Kidney epithelial cell (primary cell): Measurements from ENCODE around the gene SYT1. TPM values are rescaled to one million over a fixed set of nuclear protein-coding genes. Genes with fewer than 3 reads are reported as not detected.

Experiments used
- DNase-seq: peaks from one replicate; pipeline ENCODE4 v3.0.0-alpha.2; 2010; ENCODE audit warnings: low read depth
- H3K27me3 ChIP-seq: 2 replicates; pipeline ENCODE4 v1.6.0; 2011; ENCODE audit warnings: low read length; ENCODE audit not compliant: control insufficient read depth, insufficient read depth
- H3K36me3 ChIP-seq: 2 replicates; pipeline ENCODE4 v1.5.1; 2011; ENCODE audit warnings: low read length; ENCODE audit not compliant: control insufficient read depth, insufficient read depth
- H3K4me3 ChIP-seq: 2 replicates; pipeline ENCODE4 v1.5.1; 2011; ENCODE audit warnings: low read depth, mild to moderate bottlenecking, control low read depth, low read length
- total RNA-seq: library from RNA; depleted of rRNA; stranded (reverse); fragments of >200 nt; gene quantifications from 2 replicates; pipeline ENCODE4 v1.2.3, GENCODE V29; 2015
- TF ChIP-seq, protein P1 (sequence below): IDR thresholded peaks from 2 replicates; pipeline ENCODE4 v1.5.1; 2011; ENCODE audit warnings: mild to moderate bottlenecking, moderate library complexity, low read length, control low read depth, inconsistent platforms; ENCODE audit not compliant: insufficient read depth, poor library complexity, severe bottlenecking

Gene SYT1
- total RNA-seq, 1 donor from 2014 or later = 7.4 TPM

- no peak overlapping the region for H3K4me3 ChIP-seq
- DNase-seq = no peak
- no peaks in the 10 kb centered on the region for H3K27me3 ChIP-seq
- TF ChIP-seq, protein P1, sequence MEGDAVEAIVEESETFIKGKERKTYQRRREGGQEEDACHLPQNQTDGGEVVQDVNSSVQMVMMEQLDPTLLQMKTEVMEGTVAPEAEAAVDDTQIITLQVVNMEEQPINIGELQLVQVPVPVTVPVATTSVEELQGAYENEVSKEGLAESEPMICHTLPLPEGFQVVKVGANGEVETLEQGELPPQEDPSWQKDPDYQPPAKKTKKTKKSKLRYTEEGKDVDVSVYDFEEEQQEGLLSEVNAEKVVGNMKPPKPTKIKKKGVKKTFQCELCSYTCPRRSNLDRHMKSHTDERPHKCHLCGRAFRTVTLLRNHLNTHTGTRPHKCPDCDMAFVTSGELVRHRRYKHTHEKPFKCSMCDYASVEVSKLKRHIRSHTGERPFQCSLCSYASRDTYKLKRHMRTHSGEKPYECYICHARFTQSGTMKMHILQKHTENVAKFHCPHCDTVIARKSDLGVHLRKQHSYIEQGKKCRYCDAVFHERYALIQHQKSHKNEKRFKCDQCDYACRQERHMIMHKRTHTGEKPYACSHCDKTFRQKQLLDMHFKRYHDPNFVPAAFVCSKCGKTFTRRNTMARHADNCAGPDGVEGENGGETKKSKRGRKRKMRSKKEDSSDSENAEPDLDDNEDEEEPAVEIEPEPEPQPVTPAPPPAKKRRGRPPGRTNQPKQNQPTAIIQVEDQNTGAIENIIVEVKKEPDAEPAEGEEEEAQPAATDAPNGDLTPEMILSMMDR = no peak
- H3K36me3 ChIP-seq = no peaks in the 10 kb centered on the region
Measured at GRCh38 chr12:79351251-79351650, 486.7 kb downstream of the SYT1 start.

- TF ChIP-seq, protein P1 = no peak
- H3K27me3 ChIP-seq = no peaks in the 10 kb centered on the region
- no peak for DNase-seq
- no peak overlapping the region for H3K4me3 ChIP-seq
- no peaks in the 10 kb centered on the region for H3K36me3 ChIP-seq
Measured at GRCh38 chr12:79356216-79356615, 491.6 kb downstream of the SYT1 start.

DNA sequence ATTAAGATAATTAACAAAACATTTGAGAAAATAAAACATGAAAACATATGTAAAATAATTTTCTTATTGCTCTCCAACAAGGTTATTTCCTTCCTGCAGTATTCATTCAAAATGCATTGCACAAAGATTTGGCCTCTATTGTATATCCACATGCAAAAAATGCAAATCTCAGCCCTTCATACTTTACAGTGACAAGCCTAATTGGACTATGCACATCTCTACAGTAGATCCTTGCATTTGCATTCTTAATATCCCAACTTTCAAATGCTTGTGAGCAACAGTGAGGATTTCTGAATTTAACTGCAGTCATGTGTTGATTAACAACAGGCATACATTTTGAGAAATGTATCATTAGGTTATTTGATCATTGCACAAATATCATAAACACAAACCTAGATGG, 492.5 kb downstream of the SYT1 start:
- H3K36me3 ChIP-seq = no peaks in the 10 kb centered on the region
- no peak for DNase-seq
- TF ChIP-seq, protein P1 = no peak
- no peak overlapping the region for H3K4me3 ChIP-seq
- H3K27me3 ChIP-seq = no peaks in the 10 kb centered on the region

- TF ChIP-seq, protein P1 = no peak
- H3K4me3 ChIP-seq = no peak overlapping the region
- H3K27me3 ChIP-seq = no peaks in the 10 kb centered on the region
- no peak for DNase-seq
- no peaks in the 10 kb centered on the region for H3K36me3 ChIP-seq
Measured at GRCh38 chr12:79358716-79359300, 494.2 kb downstream of the SYT1 start.

GRCh38 chr12:79360286-79360685, 495.7 kb downstream of the SYT1 start:
- Histone ChIP-seq H3K36me3 (no peaks in the 10 kb centered on the region), H3K4me3 (no peak overlapping the region), H3K27me3 (no peaks in the 10 kb centered on the region)
- TF ChIP-seq, protein P1 = no peak
- no peak for DNase-seq

- Histone ChIP-seq H3K36me3 (no peaks in the 10 kb centered on the region), H3K4me3 (no peak overlapping the region), H3K27me3 (no peaks in the 10 kb centered on the region)
- DNase-seq = no peak
- TF ChIP-seq, protein P1 = no peak
Measured at GRCh38 chr12:79360936-79361335, 496.4 kb downstream of the SYT1 start.
